GM12891 (cell line): ENCODE data around the gene DDX18.

ENCODE experiments used
- POLR2AphosphoS5 ChIP-seq: IDR thresholded peaks from 2 replicates; pipeline ENCODE4 v1.6.1; 2011; ENCODE audit warnings: low read depth, low read length, control low read depth
- SPI1 ChIP-seq: IDR thresholded peaks from 2 replicates; pipeline ENCODE4 v1.6.1; 2011; ENCODE audit warnings: low read depth, low read length, control low read depth

- TF ChIP-seq SPI1 (no peak), POLR2AphosphoS5 (no peak)
Measured at GRCh38 chr2:117879003-117879402, 64.5 kb downstream of the DDX18 start.
